ENCODE data around the gene TGFB1I1.
"Not testable (repeated sequence)": the region's sequence is repeated elsewhere in the genome, so short reads cannot be mapped to it uniquely, and the experiment has no call there.

Gene TGFB1I1

DNA sequence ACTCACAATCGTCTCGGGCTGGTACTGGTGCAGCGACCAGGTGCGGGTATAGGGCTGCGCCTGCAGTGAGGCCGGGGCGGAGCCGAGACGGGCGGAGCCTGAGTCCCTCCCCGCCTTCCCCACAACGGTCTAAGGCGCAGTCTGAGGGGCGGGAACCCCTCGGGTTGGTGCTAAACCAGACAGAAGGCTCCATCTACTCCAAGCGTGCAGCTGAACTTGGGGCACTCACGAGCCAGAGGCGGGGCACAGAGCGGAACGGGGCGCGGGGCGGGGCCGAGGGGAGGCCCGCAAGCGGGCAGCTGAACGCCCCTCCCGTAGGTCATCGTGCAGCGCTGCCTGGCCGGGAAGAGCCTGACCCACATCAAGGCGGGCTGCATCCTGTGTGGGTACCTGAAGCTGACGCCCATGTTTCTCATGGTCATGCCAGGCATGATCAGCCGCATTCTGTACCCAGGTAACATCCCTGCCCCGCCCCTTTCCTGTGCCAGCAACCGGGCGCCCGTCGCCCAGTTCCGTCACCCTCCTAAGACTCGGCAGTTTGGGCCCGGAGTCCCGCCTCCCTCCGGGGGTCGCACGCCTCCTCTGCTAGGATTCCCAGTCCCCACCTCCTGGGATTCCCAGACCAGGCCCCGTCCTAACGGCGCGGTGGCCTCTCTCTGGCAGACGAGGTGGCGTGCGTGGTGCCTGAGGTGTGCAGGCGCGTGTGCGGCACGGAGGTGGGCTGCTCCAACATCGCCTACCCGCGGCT lies 15.9 kb downstream of the TGFB1I1 start:
- peak; percentile 51 for DNase-seq (ENCODE audit: low read depth)

DNA sequence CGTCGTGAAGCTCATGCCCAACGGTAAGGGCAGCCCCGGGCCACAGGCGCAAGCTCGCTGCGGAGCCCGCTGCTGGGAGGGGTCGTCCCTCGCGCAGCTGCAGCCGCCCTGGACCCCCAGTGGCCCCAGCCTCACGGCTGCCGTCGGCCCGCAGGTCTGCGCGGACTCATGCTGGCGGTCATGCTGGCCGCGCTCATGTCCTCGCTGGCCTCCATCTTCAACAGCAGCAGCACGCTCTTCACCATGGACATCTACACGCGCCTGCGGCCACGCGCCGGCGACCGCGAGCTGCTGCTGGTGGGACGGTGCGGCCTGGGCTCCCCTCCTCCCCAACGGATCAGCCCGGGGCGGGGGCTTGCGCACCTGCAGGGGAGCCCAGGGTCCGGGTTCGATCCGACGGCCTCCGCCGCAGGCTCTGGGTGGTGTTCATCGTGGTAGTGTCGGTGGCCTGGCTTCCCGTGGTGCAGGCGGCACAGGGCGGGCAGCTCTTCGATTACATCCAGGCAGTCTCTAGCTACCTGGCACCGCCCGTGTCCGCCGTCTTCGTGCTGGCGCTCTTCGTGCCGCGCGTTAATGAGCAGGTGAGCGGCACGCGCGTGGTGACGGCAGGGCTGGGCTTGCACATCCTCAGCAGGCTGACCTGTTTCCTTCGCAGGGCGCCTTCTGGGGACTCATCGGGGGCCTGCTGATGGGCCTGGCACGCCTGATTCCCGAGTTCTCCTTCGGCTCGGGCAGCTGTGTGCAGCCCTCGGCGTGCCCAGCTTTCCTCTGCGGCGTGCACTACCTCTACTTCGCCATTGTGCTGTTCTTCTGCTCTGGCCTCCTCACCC lies 16.7 kb downstream of the TGFB1I1 start:
- DNase-seq (ENCODE audit: low read depth), result no peak

DNA sequence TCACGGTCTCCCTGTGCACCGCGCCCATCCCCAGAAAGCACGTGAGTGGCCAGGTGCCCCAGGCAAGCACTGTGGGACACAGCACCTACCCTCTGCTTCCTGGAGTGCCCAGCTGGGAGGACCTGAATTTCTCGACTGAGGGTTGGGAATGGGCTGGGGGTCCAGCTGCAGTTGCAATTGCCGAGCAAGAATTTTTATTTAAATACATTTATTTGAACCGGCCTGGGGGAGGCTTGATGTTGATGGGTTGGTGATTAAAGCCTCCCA lies 17.3 kb downstream of the TGFB1I1 start:
- no peak for DNase-seq (ENCODE audit: low read depth)

DNA sequence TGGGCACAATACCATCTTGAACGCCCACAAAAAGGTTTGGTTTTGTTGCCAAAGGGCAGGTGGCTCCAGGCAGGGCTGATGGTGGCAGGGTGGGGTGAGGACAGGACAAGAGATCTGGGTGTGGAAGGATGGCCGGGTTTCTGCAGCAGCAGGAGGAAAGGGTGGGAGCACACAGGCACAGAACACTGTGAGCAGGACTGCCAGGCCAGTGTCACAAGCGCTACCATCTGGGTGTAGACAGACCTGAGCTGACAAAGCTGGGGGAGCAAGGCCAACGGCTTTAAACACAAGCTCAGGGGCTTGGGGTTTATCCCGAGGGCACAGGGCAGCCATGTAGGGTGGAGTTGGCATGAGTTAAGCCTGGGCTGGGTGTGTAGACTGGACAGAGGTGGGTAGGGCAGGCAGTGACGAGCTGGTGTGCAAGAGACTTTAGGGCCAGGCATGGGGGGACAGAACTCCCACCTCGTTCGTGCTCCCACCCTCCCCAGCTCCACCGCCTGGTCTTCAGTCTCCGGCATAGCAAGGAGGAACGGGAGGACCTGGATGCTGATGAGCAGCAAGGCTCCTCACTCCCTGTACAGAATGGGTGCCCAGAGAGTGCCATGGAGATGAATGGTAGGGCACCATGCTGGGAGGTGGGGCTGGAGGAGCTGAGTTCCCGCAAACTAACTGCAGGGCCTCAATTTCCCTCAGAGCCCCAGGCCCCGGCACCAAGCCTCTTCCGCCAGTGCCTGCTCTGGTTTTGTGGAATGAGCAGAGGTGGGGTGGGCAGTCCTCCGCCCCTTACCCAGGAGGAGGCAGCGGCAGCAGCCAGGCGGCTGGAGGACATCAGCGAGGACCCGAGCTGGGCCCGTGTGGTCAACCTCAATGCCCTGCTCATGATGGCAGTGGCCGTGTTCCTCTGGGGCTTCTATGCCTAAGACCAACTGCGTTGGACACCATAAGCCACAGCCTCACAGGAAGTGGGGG lies 17.9 kb downstream of the TGFB1I1 start:
- DNase-seq (ENCODE audit: low read depth), result no peak

DNA sequence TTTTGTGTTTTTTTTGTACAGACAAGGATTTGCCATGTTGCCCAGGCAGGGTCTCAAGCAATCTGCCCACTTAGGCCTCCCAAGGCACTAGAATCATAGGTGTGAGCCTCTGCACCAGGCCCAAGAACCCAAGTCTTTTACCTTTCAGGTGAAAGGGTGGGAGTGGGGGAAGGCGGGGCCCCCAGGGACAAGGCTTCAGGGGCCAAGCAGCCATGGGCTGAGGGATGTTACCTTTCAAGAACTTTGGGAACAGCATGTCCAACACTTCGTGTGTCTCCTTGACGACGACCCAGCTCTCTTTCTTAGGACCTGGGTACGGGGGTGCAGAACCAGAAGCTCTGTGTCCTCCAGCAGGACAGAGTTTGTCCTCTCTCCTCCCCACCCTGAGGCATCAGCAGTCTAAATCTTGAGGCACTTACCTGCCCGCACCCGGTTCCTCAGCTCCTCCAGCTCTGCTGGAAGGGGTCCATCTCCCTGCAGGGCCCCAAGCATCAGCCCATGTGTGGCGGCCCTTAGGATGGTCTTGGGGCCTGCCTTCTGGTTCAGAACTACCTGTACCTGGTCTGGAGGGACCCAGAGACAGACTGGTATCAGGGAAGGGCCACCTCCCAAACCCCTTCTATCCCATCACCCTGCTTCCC lies 19.9 kb downstream of the TGFB1I1 start:
- no peak for DNase-seq (ENCODE audit: low read depth)

DNA sequence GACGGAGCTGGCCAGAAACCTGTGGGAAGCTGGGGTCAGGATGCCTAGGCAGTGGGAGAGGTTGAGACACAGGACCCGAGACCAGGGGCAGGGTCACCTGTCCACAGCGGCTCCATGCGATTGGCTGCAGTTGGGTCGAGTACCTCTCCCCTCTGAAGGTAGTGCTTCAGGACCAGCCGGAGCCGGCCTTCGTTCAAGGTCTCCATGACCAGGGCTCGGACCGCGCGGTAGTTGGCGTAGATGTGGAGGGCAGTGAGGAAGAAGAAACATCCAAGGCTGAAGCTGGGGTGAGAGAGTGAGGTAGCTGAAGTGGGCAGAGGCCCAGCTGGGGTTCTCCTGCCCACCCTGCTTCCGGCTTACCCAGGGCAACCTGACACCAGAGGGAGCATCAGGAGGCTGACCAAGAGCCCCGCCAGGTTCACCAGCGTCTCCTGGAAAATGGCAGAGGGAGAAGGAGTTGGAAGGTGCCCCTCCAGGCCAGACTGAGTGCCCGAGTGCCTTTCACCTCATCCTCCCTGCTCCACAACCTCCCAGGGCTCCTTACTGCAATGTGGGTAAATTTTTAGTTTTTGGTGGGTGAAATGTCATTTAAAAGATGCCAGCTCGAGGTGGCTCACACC lies 21.7 kb downstream of the TGFB1I1 start:
- DNase-seq (ENCODE audit: low read depth), result no peak

DNA sequence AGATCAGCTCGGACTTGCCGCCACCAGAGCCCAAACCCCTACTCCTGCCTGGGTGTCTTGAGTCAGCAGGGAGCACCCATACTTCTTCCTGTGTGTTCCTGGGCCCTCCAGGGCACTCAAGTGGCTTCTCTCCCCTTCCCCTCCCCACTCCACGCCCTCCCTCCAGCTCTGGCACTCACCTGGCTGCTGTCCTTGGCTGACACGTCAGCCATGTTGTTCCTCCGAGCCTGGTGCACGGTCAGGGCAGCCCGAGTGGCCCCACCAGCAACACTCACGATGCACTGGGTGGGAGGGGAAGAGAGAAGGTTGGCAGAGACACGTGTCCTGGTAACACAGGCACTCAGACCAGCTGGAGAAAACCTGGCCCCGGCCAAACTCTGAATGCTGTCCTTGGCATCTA lies 24.7 kb downstream of the TGFB1I1 start:
- DNase-seq (ENCODE audit: low read depth), result no peak

- no peak for DNase-seq (ENCODE audit: low read depth)
Measured at GRCh38 chr16:31498493-31498892, 26.5 kb downstream of the TGFB1I1 start.

- no peak for DNase-seq (ENCODE audit: low read depth)
Measured at GRCh38 chr16:31499928-31500327, 28.0 kb downstream of the TGFB1I1 start.

DNA sequence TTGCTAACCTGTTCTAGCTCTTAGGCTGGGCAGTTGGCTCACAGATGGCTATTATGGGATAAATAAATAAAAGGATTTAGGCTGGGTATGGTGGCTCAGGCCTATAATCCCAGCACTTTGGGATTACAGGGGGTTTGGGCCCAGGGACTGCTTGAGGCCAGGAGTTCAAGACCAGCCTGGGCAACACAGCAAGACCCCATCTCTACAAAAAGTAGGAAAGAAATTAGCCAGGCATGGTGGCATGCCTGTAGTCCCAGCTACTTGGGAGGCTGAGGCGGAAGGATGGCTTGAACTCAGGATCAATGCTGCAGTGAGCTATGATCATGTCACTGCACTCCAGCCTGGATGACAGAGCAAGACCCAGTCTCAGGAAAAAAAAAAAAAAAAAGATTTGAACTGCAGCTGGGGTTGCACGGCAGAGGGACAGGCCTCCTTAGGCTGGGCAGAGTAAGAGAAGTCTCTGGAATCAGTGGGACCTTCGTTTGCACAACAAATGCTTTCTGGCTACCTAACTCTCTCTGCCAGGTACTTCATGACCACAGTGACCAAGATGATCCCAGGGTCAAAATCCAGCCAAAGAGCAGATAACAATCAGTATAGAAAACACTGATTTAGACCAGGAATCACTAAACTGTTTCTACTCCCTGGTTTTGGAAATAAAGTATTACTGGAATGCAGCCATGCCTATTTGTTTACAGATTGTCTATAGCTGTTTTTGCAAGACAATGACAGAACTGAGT lies 29.4 kb downstream of the TGFB1I1 start:
- DNase-seq (ENCODE audit: low read depth), result no peak

- no peak for DNase-seq (ENCODE audit: low read depth)
Measured at GRCh38 chr16:31501966-31502348, 30.0 kb downstream of the TGFB1I1 start.

GRCh38 chr16:31502981-31503380 lies 31.0 kb downstream of the TGFB1I1 start:
- DNase-seq (ENCODE audit: low read depth), result no peak

- not testable (repeated sequence) for DNase-seq (ENCODE audit: low read depth)
Measured at GRCh38 chr16:31503555-31503954, 31.6 kb downstream of the TGFB1I1 start.

DNA sequence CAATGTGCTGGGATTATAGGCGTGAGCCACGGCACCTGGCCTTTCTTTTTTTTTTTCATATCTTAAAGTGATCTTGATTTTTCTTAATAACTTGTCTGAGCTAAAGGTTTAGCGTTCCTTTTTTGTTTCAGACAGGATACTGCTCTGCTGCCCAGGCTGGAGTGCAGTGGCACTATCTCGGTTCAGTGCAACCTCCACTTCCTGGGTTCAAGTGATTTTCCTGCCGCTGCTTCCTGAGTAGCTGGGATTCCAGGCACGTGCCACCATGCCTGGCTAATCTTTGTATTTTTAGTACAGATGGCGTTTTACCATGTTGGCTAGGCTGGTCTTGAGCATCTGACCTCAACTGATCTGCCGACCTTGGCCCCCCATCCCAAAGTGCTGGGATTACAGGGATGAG lies 32.2 kb downstream of the TGFB1I1 start:
- no peak for DNase-seq (ENCODE audit: low read depth)

DNA sequence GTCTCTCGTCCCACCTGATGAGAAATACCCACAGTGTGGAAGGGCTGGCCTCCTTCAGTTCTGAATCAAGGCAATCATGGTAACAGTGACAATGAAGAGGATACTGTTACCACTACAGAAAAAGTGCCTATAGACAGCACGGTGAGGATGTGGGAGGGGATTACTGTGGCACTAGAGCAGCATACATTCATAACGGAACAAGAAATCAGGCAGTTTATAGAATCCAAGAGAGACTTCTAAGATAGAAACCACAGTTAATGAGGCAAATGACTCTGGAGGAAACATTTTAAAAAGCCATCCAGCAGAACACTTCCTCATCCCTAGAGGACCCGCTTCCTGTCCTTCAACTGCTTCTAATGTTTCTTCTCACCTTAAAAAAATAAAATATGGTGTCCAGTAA lies 33.5 kb downstream of the TGFB1I1 start:
- DNase-seq (ENCODE audit: low read depth), result no peak

- DNase-seq (ENCODE audit: low read depth), result no peak
Measured at GRCh38 chr16:31507617-31507928, 35.6 kb downstream of the TGFB1I1 start.

- DNase-seq (ENCODE audit: low read depth), result peak; percentile 60
Measured at GRCh38 chr16:31507929-31508705, 36.2 kb downstream of the TGFB1I1 start, which contains the start of gene RUSF1. Gene RUSF1, minus strand, starts transcription at chr16:31508391. Its CDS starts 18 bp downstream, at chr16:31508373.

DNA sequence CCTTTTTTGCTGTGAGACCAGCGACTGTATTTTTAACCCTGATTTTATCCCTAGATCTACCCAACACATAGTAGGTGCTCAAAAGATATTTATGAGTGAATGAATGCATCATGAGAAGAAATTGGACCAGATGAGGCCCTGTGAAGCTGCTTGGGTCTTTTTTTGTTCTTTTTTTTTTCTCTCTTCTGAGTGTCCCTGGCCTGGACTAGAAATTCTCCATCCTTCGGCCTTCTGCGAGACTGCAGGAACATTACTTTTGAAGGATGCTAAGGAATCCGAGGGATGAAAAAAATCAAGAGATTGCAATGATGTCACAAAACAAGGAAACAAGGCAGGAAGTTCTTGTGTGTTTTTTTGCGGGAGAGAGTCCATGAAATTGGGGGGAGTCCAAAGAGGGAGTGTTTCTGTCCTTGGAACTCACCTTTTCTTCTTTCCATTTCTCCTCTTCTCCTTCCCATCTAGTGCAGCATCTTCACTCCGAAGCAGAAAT lies 36.8 kb downstream of the TGFB1I1 start:
- DNase-seq (ENCODE audit: low read depth), result no peak

GRCh38 chr16:31513126-31513525 lies 41.2 kb downstream of the TGFB1I1 start:
- no peak for DNase-seq (ENCODE audit: low read depth)

- no peak for DNase-seq (ENCODE audit: low read depth)
Measured at GRCh38 chr16:31513884-31514283, 41.9 kb downstream of the TGFB1I1 start.

All from stimulated activated CD8-positive, alpha-beta memory T cell treated with anti-CD3 and anti-CD28 coated beads, Interleukin-12 subunit alpha, Interleukin-12 subunit beta, amount 100 ng/mL, for 1 hour (primary cell).